Activated CD4-positive, alpha-beta T cell treated with anti-CD3 and anti-CD28 coated beads, Interleukin-2, amount 50 U/mL, for 1 hour (primary cell): ENCODE measurements around the gene GRM8.

Source experiments
- DNase-seq: peaks from one replicate; pipeline ENCODE4 v3.0.0-alpha.2; 2020

The GRM8 gene

DNA sequence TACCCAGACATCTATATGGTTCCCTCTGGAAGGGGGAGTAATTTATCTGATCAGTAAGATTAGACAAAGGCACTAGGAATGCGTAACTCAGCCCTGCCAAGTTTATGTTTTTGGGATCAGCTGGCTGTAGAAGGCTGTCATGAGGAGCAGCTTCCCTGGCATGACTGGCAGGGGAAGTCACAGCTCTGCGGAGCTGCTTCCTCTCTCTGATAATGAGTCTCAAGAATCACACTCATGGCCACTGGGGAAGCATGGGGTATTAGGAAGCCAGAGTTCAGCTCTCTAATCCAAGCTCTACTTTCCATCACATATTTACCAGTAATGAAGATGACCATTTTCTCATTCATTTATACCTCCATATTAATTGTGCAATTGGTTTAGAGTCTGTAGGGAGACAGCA, 758.9 kb downstream of the GRM8 start:
- DNase-seq, result no peak

DNA sequence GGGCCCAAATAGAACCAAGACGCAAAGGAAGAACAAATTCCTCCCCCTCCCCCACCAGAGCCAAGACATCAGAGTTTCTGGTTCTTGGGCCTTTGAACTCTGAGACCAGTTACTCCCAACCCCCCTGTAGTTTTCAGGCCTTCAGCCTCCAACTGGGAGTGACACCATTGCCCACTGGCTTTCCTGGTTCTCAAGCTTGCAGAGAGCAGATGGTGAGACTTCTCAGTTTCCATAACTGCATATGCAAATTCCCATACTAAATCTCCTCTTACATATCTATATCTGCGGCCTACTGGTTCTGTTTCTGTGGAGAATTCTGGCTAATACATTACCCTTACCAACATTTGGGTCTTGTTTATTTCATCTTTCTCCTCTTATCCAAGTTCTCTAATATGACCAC, 762.9 kb downstream of the GRM8 start:
- DNase-seq, result no peak

GRCh38 chr7:126487728-126488442, 764.9 kb downstream of the GRM8 start:
- DNase-seq, result no peak

DNA sequence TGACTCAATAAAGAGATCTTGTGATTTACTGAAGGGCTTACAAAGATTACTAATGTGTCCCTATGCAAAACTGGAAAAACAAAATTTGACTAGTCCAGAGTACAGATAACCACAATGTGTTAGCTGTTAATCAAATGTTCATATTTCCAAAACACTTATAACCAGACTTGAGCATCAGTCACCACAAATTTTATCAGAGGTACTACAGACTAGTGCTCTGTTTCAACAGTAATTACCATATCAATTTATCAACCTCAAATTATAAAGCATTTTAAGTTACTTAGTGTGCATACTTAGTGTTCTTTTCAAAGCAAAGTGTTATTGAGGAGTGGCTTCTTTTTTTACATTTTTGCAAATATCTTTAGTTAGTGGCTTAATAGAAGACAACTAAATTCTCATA, 765.9 kb downstream of the GRM8 start:
- DNase-seq, result no peak

DNA sequence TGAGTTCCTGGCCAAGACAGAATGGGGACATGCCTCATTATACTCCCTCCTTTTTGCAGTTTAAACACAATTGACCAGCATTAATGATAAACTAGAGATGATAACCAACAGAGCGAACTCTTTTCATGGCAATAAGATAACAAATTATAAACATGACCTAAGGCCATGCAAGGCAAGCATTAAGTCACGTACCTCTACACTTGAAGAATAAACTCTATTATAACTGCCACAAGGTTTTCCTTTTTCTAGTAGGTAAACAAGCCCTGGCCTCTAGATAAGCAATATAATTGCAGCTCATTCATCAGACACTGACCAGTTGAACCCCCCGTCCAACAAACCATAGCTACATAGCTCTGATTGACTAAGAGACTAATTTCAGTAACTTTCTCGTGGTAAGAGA, 767.0 kb downstream of the GRM8 start:
- DNase-seq, result no peak

GRCh38 chr7:126483972-126484371, 768.8 kb downstream of the GRM8 start:
- no peak for DNase-seq

DNA sequence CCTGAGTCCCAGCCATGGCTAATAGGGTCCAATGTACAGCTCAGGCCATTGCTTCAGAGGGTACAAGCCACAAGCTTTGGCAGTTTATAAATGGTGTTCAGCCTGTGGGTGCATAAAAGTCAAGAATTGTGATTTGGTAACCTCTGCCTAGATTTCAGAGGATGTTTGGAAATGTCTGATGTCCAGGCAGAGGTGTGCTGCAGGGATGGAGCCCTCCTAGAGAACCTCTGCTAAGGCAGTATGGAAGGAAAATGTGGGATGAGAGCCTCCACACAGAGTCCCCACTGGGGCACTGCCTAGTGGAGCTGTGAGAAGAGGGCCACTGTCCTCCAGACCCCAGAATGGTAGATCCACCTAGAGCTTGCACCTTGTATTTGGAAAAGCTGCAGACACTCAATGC, 779.9 kb downstream of the GRM8 start:
- DNase-seq, result no peak

DNA sequence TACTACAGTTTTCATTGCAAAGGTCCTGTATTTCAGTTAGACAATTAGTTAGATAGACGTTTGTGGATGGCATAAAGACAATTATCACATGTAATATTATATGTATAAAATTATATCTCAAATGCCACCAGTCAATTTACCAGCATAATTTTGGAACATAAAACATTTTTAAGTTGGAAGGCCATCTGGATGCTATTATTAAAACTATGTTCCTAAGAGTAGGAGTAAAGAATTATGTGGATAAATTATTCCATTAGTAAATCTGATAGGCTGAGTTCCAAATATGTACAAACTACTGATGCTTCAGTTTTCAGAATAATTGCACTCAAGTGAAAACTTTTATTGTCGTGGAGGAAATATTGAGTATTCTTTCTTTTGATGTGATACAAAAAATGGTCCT, 790.3 kb downstream of the GRM8 start:
- no peak for DNase-seq

DNA sequence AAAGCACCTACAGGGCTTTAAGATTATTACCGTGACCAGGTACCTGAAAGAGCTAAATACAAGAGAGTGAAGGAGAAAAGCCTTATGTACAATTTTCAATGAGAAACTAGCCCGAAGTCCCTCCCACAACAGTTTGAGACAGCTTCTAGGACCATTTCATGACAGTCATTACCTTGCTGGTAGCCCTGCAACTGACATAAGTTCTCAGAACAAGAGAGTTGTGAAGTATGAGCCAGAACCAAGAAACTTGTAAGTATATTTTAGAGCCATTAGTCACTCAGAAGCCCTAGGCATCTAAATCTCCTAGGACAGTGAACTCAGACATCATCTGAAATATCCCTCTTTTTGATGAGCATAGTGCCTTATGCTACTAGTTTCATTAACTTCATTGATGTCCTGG, 792.1 kb downstream of the GRM8 start:
- no peak for DNase-seq

- DNase-seq, result no peak
These were observed 799.6 kb downstream of the GRM8 start for GRCh38 chr7:126453104-126453503.

DNA sequence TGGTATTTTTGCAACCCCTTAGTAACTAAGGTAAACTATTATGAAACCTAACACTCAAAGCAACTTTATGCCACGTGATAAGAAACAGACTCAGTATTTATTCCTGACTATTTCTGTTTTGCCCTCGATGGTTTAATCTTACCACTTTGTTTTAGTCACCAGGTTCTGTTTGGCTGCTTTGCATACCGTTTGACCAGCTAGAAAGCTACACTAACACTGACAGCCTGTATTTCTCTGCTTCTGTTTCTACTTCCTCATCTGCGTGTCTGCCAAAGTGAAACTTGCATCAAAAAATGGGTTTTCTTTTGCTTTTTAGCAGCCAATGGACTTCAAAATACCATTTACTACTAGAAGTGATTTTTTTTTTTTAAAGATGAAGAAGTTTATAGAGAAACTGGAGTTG, 802.5 kb downstream of the GRM8 start:
- DNase-seq, result no peak

- no peak for DNase-seq
These were observed 803.0 kb downstream of the GRM8 start for GRCh38 chr7:126449611-126450268.

DNA sequence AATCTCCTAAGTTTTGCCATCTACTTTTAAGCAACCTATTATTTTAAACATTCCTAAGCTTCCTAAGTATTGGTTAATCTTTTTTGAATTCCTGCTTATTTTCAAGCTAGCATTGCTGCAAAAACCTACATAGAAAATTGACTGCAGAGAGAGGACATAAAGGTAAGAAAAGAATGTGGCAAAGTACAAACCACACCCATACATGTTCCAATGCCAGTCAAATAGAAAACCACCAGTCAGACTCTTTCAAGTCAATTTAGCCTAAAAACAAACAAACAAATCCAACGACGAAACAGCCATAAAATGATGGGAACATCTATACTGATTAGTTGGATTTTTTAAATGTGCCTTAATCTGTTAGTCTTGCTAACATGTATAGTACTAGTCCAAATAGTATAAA, 804.8 kb downstream of the GRM8 start:
- no peak for DNase-seq

DNA sequence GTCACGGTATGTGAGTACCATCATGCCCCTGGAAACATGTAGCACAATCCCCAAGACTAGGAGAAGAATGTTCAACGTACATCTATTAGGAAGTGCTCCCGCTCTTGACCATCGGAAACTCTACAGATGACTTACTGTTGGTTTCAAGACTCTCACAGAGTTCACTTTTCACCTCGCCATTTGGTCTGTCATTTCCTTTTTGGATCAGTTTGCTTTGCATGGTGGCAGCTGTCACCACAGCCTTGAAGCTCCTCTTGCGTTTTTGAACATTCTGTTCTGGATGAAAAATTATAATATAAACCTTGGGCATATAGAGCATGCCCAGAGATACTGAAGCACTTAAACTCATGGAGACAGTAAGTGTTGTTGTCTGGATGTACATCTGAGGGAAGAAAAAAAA, 806.8 kb downstream of the GRM8 start:
- DNase-seq, result no peak

DNA sequence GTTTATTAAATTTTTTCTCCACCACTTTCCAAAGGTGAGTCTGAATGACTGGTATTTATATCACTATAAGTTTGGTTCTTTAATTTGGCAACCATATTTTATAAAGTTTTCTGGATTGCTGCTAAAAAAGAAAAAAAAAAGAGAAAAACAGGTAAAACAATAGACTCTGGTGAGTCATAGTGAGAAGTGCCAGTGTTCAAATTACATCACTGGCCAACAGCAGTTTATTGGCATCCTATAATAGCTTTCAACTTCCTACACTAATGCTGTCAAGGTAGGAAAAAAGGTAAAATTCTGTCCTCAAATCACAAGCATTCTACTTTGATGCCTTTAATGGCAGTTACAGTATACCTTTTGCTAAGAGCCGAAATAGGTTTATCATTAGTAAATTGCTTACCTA, 808.8 kb downstream of the GRM8 start:
- no peak for DNase-seq

- no peak for DNase-seq
These were observed 809.8 kb downstream of the GRM8 start for GRCh38 chr7:126442908-126443307.

DNA sequence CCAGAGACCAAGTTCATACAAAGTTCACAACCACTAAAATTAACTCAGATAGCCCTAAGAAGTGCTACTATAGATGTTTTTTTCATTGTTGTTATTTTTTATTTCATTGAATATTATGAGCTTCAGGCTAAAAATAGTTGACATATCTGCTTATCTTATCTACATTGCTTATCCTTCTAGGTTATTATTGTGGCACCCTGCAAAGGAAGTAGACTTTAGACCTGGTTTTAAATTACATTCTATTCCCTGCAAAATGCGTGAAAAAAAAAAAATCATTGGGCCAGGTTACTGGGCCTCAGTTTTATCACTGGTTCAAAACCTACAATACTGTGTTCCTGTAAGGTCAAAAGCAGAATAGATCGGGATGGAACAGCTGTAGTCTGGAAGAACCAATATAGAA, 811.0 kb downstream of the GRM8 start:
- no peak for DNase-seq

GRCh38 chr7:126440542-126440941, 812.2 kb downstream of the GRM8 start:
- no peak for DNase-seq

DNA sequence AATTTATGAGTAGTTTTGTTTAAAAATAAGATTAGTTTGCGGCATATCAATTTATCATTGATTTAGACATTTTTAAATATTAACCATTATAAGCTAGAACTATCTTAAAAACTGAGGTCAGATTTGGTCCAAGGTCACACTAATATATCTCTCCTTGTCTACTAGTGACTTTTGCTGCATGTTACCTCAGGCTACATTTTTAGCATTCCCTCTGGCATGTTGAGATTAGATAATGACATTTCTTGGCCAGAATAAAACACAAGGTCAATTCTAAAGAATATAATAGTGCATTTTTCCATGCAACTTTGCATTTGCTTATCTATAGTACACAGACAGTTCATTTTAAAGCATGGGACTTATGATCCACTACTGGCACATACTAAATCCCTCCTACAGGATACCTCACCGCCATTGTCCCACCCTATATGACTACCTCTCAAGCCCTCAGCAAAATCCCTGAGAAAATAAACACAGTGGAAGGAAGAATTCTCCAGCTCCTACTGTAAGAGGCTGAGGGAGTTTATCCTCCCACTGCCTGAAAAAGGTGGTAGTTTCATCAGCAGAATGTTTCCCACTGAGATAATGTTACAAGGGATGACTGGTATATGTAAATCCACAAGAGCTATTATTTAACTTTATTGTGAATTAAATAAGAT, 816.4 kb downstream of the GRM8 start:
- no peak for DNase-seq

GRCh38 chr7:126426652-126427051, 826.1 kb downstream of the GRM8 start:
- no peak for DNase-seq

DNA sequence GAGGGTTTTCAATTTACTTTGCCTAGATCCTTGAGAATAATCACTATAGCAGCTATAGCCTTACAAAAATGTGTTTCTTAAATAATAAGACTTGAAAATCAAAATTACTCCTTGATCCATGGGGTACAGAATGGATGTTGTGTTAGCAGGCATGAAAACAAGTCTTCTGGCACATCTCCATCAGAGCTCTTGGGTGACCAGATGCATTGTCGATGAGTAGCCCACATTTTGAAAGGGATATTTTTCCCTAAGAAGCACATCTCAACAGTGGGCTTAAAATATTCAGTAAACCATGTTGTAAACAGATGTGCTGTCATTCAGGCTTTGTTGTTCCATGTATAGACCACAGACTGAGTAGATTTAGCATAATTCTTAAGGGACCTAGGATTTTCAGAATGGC, 827.8 kb downstream of the GRM8 start:
- no peak for DNase-seq

- DNase-seq, result no peak
These were observed 833.7 kb downstream of the GRM8 start for GRCh38 chr7:126419047-126419446.

- no peak for DNase-seq
These were observed 840.8 kb downstream of the GRM8 start for GRCh38 chr7:126411821-126412383.
